HG03060 (cell line): Measurements from ENCODE around the gene UGT1A6.
"Not testable (repeated sequence)": the region's sequence is repeated elsewhere in the genome, so short reads cannot be mapped to it uniquely, and the experiment has no call there.

Experiments
- ATAC-seq: cut with Tn5 transposase; IDR thresholded peaks from one replicate; pipeline ENCODE4 v1.9.1; 2021; ENCODE audit warnings: low read depth, moderate number of reproducible peaks; ENCODE audit not compliant: unreplicated experiment

Gene UGT1A6

GRCh38 chr2:233713262-233713615 lies 20.5 kb downstream of the UGT1A6 start:
- ATAC-seq = no peak

- ATAC-seq = no peak
Observed at GRCh38 chr2:233714121-233714520, 21.4 kb downstream of the UGT1A6 start.

GRCh38 chr2:233718552-233718951 lies 25.9 kb downstream of the UGT1A6 start, which contains the start of gene UGT1A4:
Gene UGT1A4 (plus strand): TSS chr2:233718736. CDS start chr2:233718821, 85 bp downstream.
- ATAC-seq = no peak

GRCh38 chr2:233728723-233729301 lies 36.1 kb downstream of the UGT1A6 start, which contains the start of gene UGT1A3:
Gene UGT1A3 (plus strand): TSS chr2:233729042. CDS start chr2:233729127, 85 bp downstream.
- no peak for ATAC-seq

GRCh38 chr2:233736868-233737653 lies 44.4 kb downstream of the UGT1A6 start:
- not testable (repeated sequence) for ATAC-seq

- ATAC-seq = no peak
Observed at GRCh38 chr2:233740870-233741269, 48.2 kb downstream of the UGT1A6 start.

GRCh38 chr2:233743464-233744259 lies 51.0 kb downstream of the UGT1A6 start:
- ATAC-seq = no peak

- no peak for ATAC-seq
Observed at GRCh38 chr2:233745073-233745755, 52.5 kb downstream of the UGT1A6 start.

- ATAC-seq = not testable (repeated sequence)
Observed at GRCh38 chr2:233745838-233746237, 53.1 kb downstream of the UGT1A6 start.

GRCh38 chr2:233746475-233747282 lies 54.0 kb downstream of the UGT1A6 start:
- no peak for ATAC-seq

- ATAC-seq = no peak
Observed at GRCh38 chr2:233747283-233747544, 54.5 kb downstream of the UGT1A6 start.

GRCh38 chr2:233750689-233751088 lies 58.0 kb downstream of the UGT1A6 start:
- ATAC-seq = not testable (repeated sequence)

- ATAC-seq = not testable (repeated sequence)
Observed at GRCh38 chr2:233751212-233752009, 58.7 kb downstream of the UGT1A6 start.

- ATAC-seq = no peak
Observed at GRCh38 chr2:233754872-233755611, 62.4 kb downstream of the UGT1A6 start.

- no peak for ATAC-seq
Observed at GRCh38 chr2:233756429-233757081, 63.9 kb downstream of the UGT1A6 start.

GRCh38 chr2:233758141-233758540 lies 65.5 kb downstream of the UGT1A6 start:
- no peak for ATAC-seq

GRCh38 chr2:233758849-233759248 lies 66.2 kb downstream of the UGT1A6 start:
- ATAC-seq = no peak

GRCh38 chr2:233760043-233760442 lies 67.4 kb downstream of the UGT1A6 start, which contains the start of gene UGT1A1:
Gene UGT1A1 (plus strand): TSS chr2:233760270. CDS start chr2:233760288, 18 bp downstream.
- ATAC-seq = no peak
